ENCODE data around the gene MTF1. TPM values are rescaled to one million over a fixed set of nuclear protein-coding genes. Genes with fewer than 3 reads are reported as not detected.

MTF1 gene
- polyA plus RNA-seq, 1 donor from 2014 or later, result 3.7 TPM

DNA sequence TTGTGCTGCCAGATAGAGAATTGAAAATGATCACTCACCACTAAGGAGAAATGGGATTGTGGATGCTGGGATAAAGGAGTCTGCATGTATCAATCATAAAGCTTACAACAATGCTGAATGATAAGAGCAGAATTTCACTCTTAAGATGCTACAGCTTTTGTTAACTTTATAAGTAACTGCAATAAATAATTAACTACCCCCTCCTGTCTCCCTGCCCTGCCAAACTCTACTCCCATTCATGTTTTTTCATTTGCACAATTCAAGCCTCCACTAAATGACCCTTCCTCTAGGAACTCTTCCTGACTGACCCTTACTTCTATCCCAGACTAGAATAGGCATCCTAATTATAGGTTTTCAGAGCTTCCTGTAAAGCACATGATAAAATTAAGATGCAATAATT, 14.9 kb downstream of the MTF1 start:
- H3K27ac ChIP-seq (ENCODE audit: low read length), result no peak overlapping the region
- no peaks in the 10 kb centered on the region for H3K9me3 ChIP-seq (ENCODE audit: low read length)
- H3K9ac ChIP-seq (ENCODE audit: low read length), result no peak overlapping the region
- no peaks in the 10 kb centered on the region for H3K36me3 ChIP-seq (ENCODE audit: insufficient read depth, low read length)
- H3F3A ChIP-seq (ENCODE audit: insufficient read depth, low read length, poor library complexity, severe bottlenecking), result no peaks in the 10 kb centered on the region
- no peak overlapping the region for H3K4me3 ChIP-seq (ENCODE audit: low read length)
- TF ChIP-seq, protein P1, sequence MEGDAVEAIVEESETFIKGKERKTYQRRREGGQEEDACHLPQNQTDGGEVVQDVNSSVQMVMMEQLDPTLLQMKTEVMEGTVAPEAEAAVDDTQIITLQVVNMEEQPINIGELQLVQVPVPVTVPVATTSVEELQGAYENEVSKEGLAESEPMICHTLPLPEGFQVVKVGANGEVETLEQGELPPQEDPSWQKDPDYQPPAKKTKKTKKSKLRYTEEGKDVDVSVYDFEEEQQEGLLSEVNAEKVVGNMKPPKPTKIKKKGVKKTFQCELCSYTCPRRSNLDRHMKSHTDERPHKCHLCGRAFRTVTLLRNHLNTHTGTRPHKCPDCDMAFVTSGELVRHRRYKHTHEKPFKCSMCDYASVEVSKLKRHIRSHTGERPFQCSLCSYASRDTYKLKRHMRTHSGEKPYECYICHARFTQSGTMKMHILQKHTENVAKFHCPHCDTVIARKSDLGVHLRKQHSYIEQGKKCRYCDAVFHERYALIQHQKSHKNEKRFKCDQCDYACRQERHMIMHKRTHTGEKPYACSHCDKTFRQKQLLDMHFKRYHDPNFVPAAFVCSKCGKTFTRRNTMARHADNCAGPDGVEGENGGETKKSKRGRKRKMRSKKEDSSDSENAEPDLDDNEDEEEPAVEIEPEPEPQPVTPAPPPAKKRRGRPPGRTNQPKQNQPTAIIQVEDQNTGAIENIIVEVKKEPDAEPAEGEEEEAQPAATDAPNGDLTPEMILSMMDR (IDR thresholded peaks at IDR 0.05; ENCODE audit: poor library complexity, severe bottlenecking), result no peak
- TF ChIP-seq EZH2 (IDR thresholded peaks at IDR 0.05; ENCODE audit: borderline replicate concordance, insufficient read depth, low read length, poor library complexity, severe bottlenecking) (no peak), EP300 (conservative IDR thresholded peaks at IDR 0.05; ENCODE audit: poor library complexity, severe bottlenecking) (no peak), RAD21 (conservative IDR thresholded peaks at IDR 0.05) (no peak)
- H2AFZ ChIP-seq (ENCODE audit: low read depth, low read length), result no peak overlapping the region
- H3K4me2 ChIP-seq (ENCODE audit: low read length), result no peak overlapping the region
- no peaks in the 10 kb centered on the region for H3K9me2 ChIP-seq (ENCODE audit: insufficient read depth, low read length)
- no peaks in the 10 kb centered on the region for H3K27me3 ChIP-seq (ENCODE audit: insufficient read depth, low read depth, low read length)
- no peaks in the 10 kb centered on the region for H4K20me1 ChIP-seq (ENCODE audit: insufficient read depth)
- peaks cover 18% of the 10 kb centered on the region for H3K79me2 ChIP-seq (replicated peaks; ENCODE audit: insufficient read depth, low read length)

DNA sequence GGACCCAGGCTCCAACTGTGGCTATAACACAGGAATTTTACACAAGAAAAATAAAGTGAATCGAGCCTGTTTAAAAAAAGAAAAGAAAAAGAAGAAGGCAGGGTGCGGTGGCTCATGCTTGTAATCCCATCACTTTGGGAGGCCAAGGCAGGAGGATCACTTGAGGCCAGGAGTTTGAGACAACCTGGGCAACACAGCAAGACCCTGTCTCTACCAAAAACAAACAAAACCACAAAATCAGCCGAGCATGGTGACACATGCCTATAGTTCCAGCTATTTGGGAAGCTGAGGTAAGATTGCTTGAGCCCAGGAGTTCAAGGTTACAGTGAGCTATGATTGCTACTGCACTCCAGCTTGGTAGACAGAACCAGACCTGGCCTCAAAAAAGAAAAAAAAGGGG, 17.7 kb downstream of the MTF1 start:
- Histone ChIP-seq H4K20me1 (ENCODE audit: insufficient read depth) (no peaks in the 10 kb centered on the region), H3K36me3 (ENCODE audit: insufficient read depth, low read length) (peaks cover 8% of the 10 kb centered on the region), H2AFZ (ENCODE audit: low read depth, low read length) (no peak overlapping the region), H3K9me3 (ENCODE audit: low read length) (no peaks in the 10 kb centered on the region), H3K9ac (ENCODE audit: low read length) (no peak overlapping the region), H3K4me2 (ENCODE audit: low read length) (no peak overlapping the region), H3K79me2 (replicated peaks; ENCODE audit: insufficient read depth, low read length) (peaks cover 3% of the 10 kb centered on the region), H3K27ac (ENCODE audit: low read length) (no peak overlapping the region), H3K27me3 (ENCODE audit: insufficient read depth, low read depth, low read length) (no peaks in the 10 kb centered on the region), H3K4me3 (ENCODE audit: low read length) (no peak overlapping the region), H3K9me2 (ENCODE audit: insufficient read depth, low read length) (no peaks in the 10 kb centered on the region), H3F3A (ENCODE audit: insufficient read depth, low read length, poor library complexity, severe bottlenecking) (no peaks in the 10 kb centered on the region)
- no peak for TF ChIP-seq TAF1 (IDR thresholded peaks at IDR 0.05; ENCODE audit: low read depth)
- TF ChIP-seq EP300 (conservative IDR thresholded peaks at IDR 0.05; ENCODE audit: poor library complexity, severe bottlenecking), result no peak
- TF ChIP-seq POLR2AphosphoS5 (IDR thresholded peaks at IDR 0.05), result no peak
- TF ChIP-seq, protein P2, sequence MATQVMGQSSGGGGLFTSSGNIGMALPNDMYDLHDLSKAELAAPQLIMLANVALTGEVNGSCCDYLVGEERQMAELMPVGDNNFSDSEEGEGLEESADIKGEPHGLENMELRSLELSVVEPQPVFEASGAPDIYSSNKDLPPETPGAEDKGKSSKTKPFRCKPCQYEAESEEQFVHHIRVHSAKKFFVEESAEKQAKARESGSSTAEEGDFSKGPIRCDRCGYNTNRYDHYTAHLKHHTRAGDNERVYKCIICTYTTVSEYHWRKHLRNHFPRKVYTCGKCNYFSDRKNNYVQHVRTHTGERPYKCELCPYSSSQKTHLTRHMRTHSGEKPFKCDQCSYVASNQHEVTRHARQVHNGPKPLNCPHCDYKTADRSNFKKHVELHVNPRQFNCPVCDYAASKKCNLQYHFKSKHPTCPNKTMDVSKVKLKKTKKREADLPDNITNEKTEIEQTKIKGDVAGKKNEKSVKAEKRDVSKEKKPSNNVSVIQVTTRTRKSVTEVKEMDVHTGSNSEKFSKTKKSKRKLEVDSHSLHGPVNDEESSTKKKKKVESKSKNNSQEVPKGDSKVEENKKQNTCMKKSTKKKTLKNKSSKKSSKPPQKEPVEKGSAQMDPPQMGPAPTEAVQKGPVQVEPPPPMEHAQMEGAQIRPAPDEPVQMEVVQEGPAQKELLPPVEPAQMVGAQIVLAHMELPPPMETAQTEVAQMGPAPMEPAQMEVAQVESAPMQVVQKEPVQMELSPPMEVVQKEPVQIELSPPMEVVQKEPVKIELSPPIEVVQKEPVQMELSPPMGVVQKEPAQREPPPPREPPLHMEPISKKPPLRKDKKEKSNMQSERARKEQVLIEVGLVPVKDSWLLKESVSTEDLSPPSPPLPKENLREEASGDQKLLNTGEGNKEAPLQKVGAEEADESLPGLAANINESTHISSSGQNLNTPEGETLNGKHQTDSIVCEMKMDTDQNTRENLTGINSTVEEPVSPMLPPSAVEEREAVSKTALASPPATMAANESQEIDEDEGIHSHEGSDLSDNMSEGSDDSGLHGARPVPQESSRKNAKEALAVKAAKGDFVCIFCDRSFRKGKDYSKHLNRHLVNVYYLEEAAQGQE (IDR thresholded peaks at IDR 0.05; ENCODE audit: borderline replicate concordance), result no peak
- TF ChIP-seq EZH2 (IDR thresholded peaks at IDR 0.05; ENCODE audit: borderline replicate concordance, insufficient read depth, low read length, poor library complexity, severe bottlenecking), result no peak
- TF ChIP-seq, protein P1 (IDR thresholded peaks at IDR 0.05; ENCODE audit: poor library complexity, severe bottlenecking), result no peak
- TF ChIP-seq RAD21 (conservative IDR thresholded peaks at IDR 0.05), result no peak
- no peak for TF ChIP-seq MXI1 (conservative IDR thresholded peaks at IDR 0.05; ENCODE audit: poor library complexity, severe bottlenecking)
- no peak for TF ChIP-seq SMC3 (conservative IDR thresholded peaks at IDR 0.05; ENCODE audit: poor library complexity)

Measured in neural cell (in vitro differentiated cells).